SHP77 (cell line): ENCODE measurements around the gene PSD2.

Source experiments
- DNase-seq, 2 experiments: peaks; one replicate each; lab custom pipeline; 2025; lab: John Stamatoyannopoulos, UW

Gene PSD2

GRCh38 chr5:139837711-139838380 is 42.2 kb downstream of the PSD2 start:
- no peak for DNase-seq

GRCh38 chr5:139838381-139839197 is 43.0 kb downstream of the PSD2 start:
- DNase-seq, result no peak

- no peak for DNase-seq
Observed at GRCh38 chr5:139839232-139839815, 43.7 kb downstream of the PSD2 start.

GRCh38 chr5:139839918-139840317 is 44.3 kb downstream of the PSD2 start:
- DNase-seq, result no peak

- no peak for DNase-seq
Observed at GRCh38 chr5:139841549-139841948, 45.9 kb downstream of the PSD2 start.

- no peak for DNase-seq
Observed at GRCh38 chr5:139842321-139842720, 46.7 kb downstream of the PSD2 start.

- no peak for DNase-seq
Observed at GRCh38 chr5:139843991-139844390, 48.4 kb downstream of the PSD2 start.

- DNase-seq, result peak; percentile 79
Observed at GRCh38 chr5:139844472-139845145, 49.0 kb downstream of the PSD2 start.

GRCh38 chr5:139845846-139846681 is 50.5 kb downstream of the PSD2 start:
- no peak for DNase-seq

- DNase-seq, result no peak
Observed at GRCh38 chr5:139847091-139847490, 51.5 kb downstream of the PSD2 start.

- no peak for DNase-seq
Observed at GRCh38 chr5:139847790-139848507, 52.3 kb downstream of the PSD2 start.

- DNase-seq, result no peak
Observed at GRCh38 chr5:139848508-139849100, 53.0 kb downstream of the PSD2 start.

GRCh38 chr5:139849501-139849900 is 53.9 kb downstream of the PSD2 start:
- no peak for DNase-seq

- no peak for DNase-seq
Observed at GRCh38 chr5:139849942-139850341, 54.3 kb downstream of the PSD2 start.

GRCh38 chr5:139850423-139851016 is 54.9 kb downstream of the PSD2 start:
- DNase-seq, result no peak

- no peak for DNase-seq
Observed at GRCh38 chr5:139851558-139851957, 56.0 kb downstream of the PSD2 start.

- DNase-seq, result no peak
Observed at GRCh38 chr5:139852696-139853095, 57.1 kb downstream of the PSD2 start.

GRCh38 chr5:139854029-139854605 is 58.5 kb downstream of the PSD2 start:
- no peak for DNase-seq

- no peak for DNase-seq
Observed at GRCh38 chr5:139854953-139855352, 59.3 kb downstream of the PSD2 start.

GRCh38 chr5:139855451-139855850 is 59.8 kb downstream of the PSD2 start:
- DNase-seq, result no peak
